Large intestine (tissue), 3 donors: Measurements from ENCODE around the gene SMIM24. TPM values are rescaled to one million over a fixed set of nuclear protein-coding genes. Genes with fewer than 3 reads are reported as not detected.
A peak's percentile ranks its signal among the peaks of the same experiment; 100 is the strongest.

Experiments
- DNase-seq, 2 donors: peaks; one replicate each; pipeline versions ENCODE4 v3.0.0 to v3.0.0-alpha.2; 2013
- H3K27ac ChIP-seq: one replicate; pipeline ENCODE4 v1.5.1; 2013; ENCODE audit warnings: low read length
- H3K27me3 ChIP-seq: 2 replicates; pipeline ENCODE4 v1.6.1; 2013; ENCODE audit warnings: low read length; ENCODE audit not compliant: control insufficient read depth, insufficient read depth
- H3K36me3 ChIP-seq: 2 replicates; pipeline ENCODE4 v1.6.1; 2013; ENCODE audit warnings: low read length; ENCODE audit not compliant: control insufficient read depth, insufficient read depth
- H3K4me1 ChIP-seq: one replicate; pipeline ENCODE4 v1.6.1; 2013; ENCODE audit warnings: low read length; ENCODE audit not compliant: control insufficient read depth, insufficient read depth
- H3K4me3 ChIP-seq: one replicate; pipeline ENCODE4 v1.5.1; 2013; ENCODE audit warnings: low read length
- H3K9me3 ChIP-seq: one replicate; pipeline ENCODE4 v1.6.1; 2013; ENCODE audit warnings: mild to moderate bottlenecking, low read depth, low read length, moderate library complexity; ENCODE audit not compliant: control insufficient read depth
- WGBS: methylation state at CpG from one replicate; pipeline ENCODE4 v1.1.5; 2013; ENCODE audit warnings: low lambda C conversion rate; ENCODE audit not compliant: insufficient coverage; 5-methylcytosine and 5-hydroxymethylcytosine counted together
- polyA plus RNA-seq: library from polyadenylated mRNA; unstranded; fragments of 120-200 nt; gene quantifications from one replicate; pipeline ENCODE4 v1.2.1, GENCODE V29; 2013

The SMIM24 gene
- polyA plus RNA-seq, 1 donor = 625 TPM

GRCh38 chr19:3444695-3445234 is 35.6 kb downstream of the SMIM24 start:
- no peaks in the 10 kb centered on the region for H3K4me1 ChIP-seq
- H3K27ac ChIP-seq = no peak overlapping the region
- WGBS = no CpG with 5 or more reads among the region's 24 CpGs
- no peak for DNase-seq
- H3K36me3 ChIP-seq = peaks cover 12% of the 10 kb centered on the region
- no peak overlapping the region for H3K4me3 ChIP-seq
- H3K27me3 ChIP-seq = no peaks in the 10 kb centered on the region
- H3K9me3 ChIP-seq = no peaks in the 10 kb centered on the region

DNA sequence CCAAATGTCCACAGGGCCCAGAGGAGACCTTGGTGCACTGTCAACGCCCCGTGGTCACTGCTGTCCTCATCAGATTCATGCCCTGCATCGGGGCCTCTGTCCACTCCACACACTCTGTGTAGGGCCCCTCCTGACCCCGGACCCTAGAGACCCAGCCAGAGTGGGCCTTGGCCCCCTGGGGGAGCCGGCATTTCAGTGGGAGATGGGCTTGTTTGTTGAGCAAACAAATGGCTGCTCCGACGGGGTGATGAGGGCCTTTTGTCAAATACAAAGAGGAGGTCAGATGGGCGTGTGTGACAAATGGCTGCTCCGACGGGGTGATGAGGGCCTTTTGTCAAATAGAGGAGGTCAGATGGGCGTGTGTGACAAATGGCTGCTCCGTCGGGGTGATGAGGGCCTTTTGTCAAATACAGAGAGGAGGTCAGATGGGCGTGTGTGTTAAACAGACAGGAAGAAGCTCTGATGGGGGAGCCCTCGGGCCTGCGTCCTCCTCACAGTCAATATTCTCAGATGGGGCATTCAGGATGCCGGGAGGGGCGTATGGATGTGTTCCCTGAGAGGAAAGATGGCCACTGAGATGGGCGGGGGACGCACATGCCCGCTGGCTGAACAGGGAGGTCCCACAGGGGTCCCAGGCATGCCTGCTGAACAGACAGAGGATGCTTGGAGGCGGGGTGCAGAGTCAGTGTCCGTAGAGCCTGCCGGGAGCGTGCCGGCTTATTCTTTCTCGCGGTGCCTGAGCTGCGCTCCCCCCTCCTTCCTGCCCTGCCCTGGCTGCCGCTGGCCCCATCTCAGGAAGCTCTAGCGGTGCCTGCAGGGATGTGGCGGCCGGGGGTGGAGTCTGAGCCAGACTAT is 36.3 kb downstream of the SMIM24 start:
- WGBS = no CpG with 5 or more reads among the region's 33 CpGs
- H3K4me1 ChIP-seq = no peaks in the 10 kb centered on the region
- H3K27me3 ChIP-seq = no peaks in the 10 kb centered on the region
- no peak overlapping the region for H3K4me3 ChIP-seq
- H3K36me3 ChIP-seq = peaks cover 11% of the 10 kb centered on the region
- H3K27ac ChIP-seq = peak overlapping the region; percentile 51
- H3K9me3 ChIP-seq = no peaks in the 10 kb centered on the region
- DNase-seq = no peak

DNA sequence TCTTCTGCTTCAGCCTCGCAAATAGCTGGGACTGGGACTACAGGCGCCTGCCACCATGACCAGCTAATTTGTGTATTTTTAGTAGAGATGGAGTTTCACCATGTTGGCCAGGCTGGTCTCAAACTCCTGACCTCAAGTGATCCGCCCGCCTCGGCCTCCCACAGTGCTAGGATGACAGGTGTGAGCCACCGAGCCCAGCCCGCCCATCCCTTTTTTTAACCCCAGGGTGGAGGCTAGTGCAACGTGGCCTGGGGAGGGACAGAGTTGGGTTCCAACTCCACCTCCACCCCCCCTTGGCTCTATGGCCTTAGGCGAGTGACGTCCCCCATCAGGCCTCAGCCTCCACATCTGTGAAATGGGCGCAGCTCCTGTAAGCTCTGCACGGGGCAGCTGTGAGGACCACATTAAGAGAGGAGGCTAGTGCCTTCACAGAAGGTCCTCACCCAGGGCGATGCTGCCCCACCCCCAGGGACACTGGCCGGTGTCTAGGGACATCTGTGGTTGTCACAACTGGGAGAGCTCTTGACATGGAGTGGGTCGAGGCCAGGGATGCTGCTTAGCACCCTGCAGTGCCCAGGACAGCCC is 37.7 kb downstream of the SMIM24 start:
- Histone ChIP-seq H3K36me3 (peaks cover 14% of the 10 kb centered on the region), H3K4me1 (no peaks in the 10 kb centered on the region), H3K4me3 (no peak overlapping the region), H3K27ac (no peak overlapping the region), H3K9me3 (no peaks in the 10 kb centered on the region), H3K27me3 (no peaks in the 10 kb centered on the region)
- WGBS = no CpG with 5 or more reads among the region's 15 CpGs
- no peak for DNase-seq

- no peak overlapping the region for H3K27ac ChIP-seq
- no peak for DNase-seq
- no CpG with 5 or more reads among the region's 14 CpGs for WGBS
- H3K27me3 ChIP-seq = no peaks in the 10 kb centered on the region
- H3K9me3 ChIP-seq = no peaks in the 10 kb centered on the region
- H3K4me1 ChIP-seq = no peaks in the 10 kb centered on the region
- peaks cover 14% of the 10 kb centered on the region for H3K36me3 ChIP-seq
- no peak overlapping the region for H3K4me3 ChIP-seq
Measured at GRCh38 chr19:3441986-3442329, 38.4 kb downstream of the SMIM24 start.

DNA sequence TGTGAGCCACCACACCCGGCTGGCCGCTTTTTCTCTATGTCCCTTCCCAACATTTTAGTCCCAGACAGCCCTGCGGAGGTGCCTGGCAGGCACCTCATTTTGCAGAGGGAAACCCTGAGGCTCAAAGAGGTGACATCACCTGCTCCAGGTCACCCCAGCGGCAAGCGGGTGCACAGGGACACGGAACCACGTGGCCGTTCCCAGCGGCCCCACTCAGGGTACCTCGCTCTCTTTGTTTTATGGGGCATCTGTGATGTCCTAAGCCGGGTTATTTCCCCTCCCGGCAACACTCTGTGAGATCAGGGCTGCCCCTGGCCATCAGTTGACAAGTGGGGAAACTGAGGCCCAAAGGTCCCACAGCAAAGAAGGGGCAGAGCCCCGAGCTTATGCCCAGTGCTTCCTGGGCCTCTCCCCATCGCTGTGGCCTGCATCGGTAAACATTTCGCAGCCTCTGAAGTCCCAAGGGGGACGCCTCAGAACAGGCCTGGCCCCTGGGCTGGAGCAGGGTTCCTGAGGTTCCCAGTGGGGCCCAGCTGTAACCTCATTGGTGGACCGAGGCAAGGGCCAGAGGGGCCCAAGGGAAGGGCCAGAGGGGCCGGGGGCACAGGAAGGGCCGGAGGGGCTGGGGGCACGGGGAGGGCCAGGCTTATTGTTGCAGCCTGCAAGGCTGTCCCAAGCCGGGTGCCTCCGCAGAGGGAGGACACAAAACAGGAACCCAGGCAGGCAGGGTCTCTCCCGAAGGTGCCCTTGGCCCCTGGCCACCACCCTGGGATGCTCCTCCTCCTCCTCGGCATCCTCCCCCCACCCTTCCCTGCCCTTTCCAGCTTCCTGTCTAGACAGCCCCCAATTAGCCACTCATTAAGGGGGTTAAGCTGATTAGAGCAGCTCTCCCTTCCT is 39.0 kb downstream of the SMIM24 start:
- Histone ChIP-seq H3K4me3 (no peak overlapping the region), H3K4me1 (no peaks in the 10 kb centered on the region), H3K9me3 (no peaks in the 10 kb centered on the region), H3K36me3 (peaks cover 14% of the 10 kb centered on the region), H3K27me3 (no peaks in the 10 kb centered on the region), H3K27ac (no peak overlapping the region)
- WGBS = no CpG with 5 or more reads among the region's 25 CpGs
- no peak for DNase-seq

DNA sequence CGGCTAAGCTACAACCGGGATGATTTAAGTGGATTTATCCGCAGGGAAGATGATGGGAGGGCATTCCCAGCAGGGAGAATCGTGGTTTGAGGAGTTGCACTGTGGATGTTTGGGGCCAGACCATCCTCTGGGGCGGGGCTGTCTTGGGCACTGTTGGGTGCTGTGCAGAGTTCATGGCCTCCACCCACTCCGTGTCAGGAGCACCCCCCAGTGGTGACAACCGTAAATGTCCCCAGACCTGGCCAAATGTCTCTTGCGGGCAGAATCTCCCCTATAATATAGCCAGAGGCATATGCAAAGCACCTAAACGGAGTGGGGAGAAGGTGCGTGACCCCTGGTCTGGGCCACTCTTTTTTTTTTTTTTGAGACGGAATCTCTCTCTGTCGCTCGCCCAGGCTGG is 40.2 kb downstream of the SMIM24 start:
- no peaks in the 10 kb centered on the region for H3K4me1 ChIP-seq
- no peak overlapping the region for H3K27ac ChIP-seq
- WGBS = no CpG with 5 or more reads among the region's 13 CpGs
- no peak for DNase-seq
- no peak overlapping the region for H3K4me3 ChIP-seq
- H3K36me3 ChIP-seq = peaks cover 12% of the 10 kb centered on the region
- H3K27me3 ChIP-seq = no peaks in the 10 kb centered on the region
- H3K9me3 ChIP-seq = no peaks in the 10 kb centered on the region

DNA sequence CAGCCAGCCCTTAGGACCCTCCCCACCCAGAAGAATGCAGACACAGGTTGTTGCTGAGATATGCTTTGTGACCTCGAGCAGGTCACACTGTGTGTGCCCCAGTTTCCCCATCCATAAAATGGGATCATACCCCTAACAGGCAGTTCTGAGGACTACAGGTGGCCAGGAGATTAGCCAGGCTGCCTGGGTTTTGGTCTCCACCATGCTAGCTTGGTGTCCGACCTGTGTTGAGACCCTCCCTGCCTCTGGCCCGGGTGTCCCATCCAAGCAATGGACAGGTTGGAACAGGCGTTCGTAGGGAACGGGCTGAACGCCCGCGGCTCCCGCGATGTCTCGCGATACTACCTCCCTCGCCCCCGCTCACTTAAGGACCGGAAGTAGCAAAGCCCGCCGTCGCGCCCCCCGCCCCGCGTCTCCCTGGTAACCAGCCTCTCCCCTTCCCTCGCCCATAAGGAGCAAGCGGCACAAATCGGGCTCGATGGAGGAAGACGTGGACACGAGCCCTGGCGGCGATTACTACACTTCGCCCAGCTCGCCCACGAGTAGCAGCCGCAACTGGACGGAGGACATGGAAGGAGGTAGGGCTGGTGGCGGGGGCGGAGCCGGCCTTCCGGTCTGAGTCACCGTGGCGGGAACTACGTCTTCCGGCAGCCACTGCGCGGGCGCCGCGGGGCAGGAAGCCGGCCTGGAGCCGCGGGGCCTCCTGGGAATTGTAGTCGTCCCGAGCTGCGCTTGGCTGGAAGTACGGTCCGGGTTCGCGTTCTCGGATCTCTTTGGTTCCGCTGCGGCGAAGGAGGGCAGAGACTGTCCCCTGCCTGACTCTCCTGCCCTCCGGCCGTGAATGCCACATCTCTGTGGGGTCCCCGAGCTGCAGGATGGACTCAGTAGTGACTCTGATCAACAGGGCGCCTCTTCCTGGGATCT is 45.4 kb downstream of the SMIM24 start:
- Histone ChIP-seq H3K36me3 (peaks cover 23% of the 10 kb centered on the region), H3K4me1 (peaks cover 6% of the 10 kb centered on the region), H3K27me3 (no peaks in the 10 kb centered on the region), H3K4me3 (peak overlapping the region; percentile 71), H3K9me3 (no peaks in the 10 kb centered on the region), H3K27ac (peak overlapping the region; percentile 79)
- no CpG with 5 or more reads among the region's 67 CpGs for WGBS
- DNase-seq = peak; percentile 95 to 99

DNA sequence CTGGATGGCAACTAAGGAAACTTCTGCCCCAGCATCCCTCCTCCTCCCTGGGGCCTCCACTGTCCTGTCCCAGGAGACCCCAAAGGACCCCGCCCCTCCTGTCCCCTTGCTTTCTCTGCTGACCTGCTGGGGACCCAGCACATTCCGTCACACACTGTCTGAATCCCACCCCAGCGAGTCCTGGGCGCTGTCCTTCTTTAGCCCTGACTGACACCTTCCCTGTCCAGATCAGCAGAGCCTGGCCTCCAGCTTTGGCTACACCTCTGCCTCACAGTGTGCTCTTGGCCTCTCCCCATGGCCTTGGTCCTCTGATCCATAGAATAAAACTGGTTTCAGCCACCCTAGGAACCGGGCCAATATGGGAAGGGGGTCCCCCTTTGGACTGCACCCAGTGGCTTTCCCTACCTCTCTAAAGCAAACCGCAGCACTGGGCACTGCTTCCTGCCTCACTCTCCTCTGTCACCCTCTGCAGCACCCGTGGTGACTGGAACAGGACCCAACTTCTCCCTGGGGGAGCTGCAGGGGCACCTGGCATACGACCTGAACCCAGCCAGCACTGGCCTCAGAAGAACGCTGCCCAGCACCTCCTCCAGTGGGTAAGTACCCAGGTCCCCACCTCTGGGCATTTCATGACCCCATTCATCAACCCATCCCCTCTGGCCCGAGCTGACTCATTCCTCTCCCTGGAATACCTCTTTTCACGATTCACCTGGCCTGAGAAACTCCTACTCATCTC is 46.4 kb downstream of the SMIM24 start:
- peaks cover 6% of the 10 kb centered on the region for H3K4me1 ChIP-seq
- WGBS = no CpG with 5 or more reads among the region's 11 CpGs
- H3K27ac ChIP-seq = no peak overlapping the region
- H3K4me3 ChIP-seq = no peak overlapping the region
- no peak for DNase-seq
- H3K9me3 ChIP-seq = no peaks in the 10 kb centered on the region
- no peaks in the 10 kb centered on the region for H3K27me3 ChIP-seq
- peaks cover 23% of the 10 kb centered on the region for H3K36me3 ChIP-seq

DNA sequence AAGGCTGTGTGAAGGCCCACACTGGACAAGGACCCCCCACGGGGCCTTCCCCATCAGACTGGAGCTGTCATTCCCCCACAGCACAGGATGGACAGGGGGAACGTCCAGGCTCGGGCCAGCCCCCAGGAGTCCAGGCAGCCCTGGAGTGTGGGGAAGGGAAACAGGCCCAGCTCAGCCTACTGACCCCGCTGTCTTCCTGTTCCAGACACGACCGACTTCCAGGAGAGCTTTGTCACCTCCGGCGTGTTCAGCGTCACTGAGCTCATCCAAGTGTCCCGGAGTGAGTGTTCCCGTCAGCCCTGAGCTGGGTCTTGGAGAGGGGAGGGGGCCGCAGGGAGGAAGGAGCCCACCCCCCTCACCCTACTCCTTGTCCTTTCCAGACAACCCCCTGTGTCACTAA is 47.0 kb downstream of the SMIM24 start:
- H3K27me3 ChIP-seq = no peaks in the 10 kb centered on the region
- no peak overlapping the region for H3K27ac ChIP-seq
- no peak overlapping the region for H3K4me3 ChIP-seq
- H3K36me3 ChIP-seq = peaks cover 19% of the 10 kb centered on the region
- no CpG with 5 or more reads among the region's 12 CpGs for WGBS
- no peaks in the 10 kb centered on the region for H3K9me3 ChIP-seq
- no peak for DNase-seq
- H3K4me1 ChIP-seq = peaks cover 6% of the 10 kb centered on the region
